K562 (cell line): Measurements from ENCODE around the gene MSS51. TPM values are rescaled to one million over a fixed set of nuclear protein-coding genes. Genes with fewer than 3 reads are reported as not detected.

Experiments
- ATAC-seq: fragments of 200-7000 bp; cut with Tn5 transposase; 3 replicates; pipeline ENCODE4 v1.9.1; 2020; ENCODE audit warnings: moderate library complexity
- BruUV-seq: library from RNA; stranded (reverse); fragments of 400-500 nt; replicated peaks from 2 replicates; lab custom pipeline; 2021; lab: Mats Ljungman, UMichigan
- CTCF ChIA-PET: fragments of 300-600 bp; formaldehyde crosslinking; extraction: SDS; loops from one replicate; lab custom pipeline; 2021; ENCODE audit warnings: low intra/inter-chr PET ratio; lab: Yijun Ruan, JAX
- POLR2A ChIA-PET: fragments of 300-600, 350-650 bp; sonication (Branson Sonifier 250); formaldehyde crosslinking; extraction: SDS; loops from one replicate; lab custom pipeline; 2021; ENCODE audit warnings: antibody characterized with exemption, inconsistent platforms; lab: Yijun Ruan, JAX
- DNase-seq, 4 experiments: peaks; one replicate each; pipeline versions ENCODE4 v3.0.0 to v3.0.0-alpha.2; 2011 to 2018; ENCODE audit warnings: low spot score in 3 of 4, mixed read lengths in 3 of 4; ENCODE audit errors: extremely low read depth in 1 of 4
- FAIRE-seq: peaks from 2 replicates; lab custom pipeline; 2011; peaks lifted over from hg19 to GRCh38; lab: Jason Lieb, UNC
- H2AFZ ChIP-seq: 2 replicates; pipeline ENCODE4 v1.6.0; 2011; ENCODE audit warnings: low read depth, low read length, control low read depth, inconsistent platforms
- H3K27ac ChIP-seq: fragments of 200-600 bp; 3 replicates; pipeline ENCODE4 v1.8.0; 2011; ENCODE audit warnings: low read depth, mild to moderate bottlenecking, control low read depth, inconsistent platforms, low read length, moderate library complexity, mixed read lengths; ENCODE audit errors: extremely low read depth
- H3K27me3 ChIP-seq, 2 experiments: fragments of 300-600 bp in 1 of 2; 2 replicates in 1 of 2; 3 replicates in 1 of 2; pipeline versions ENCODE4 v1.6.0 to v1.8.0; 2011; ENCODE audit warnings: inconsistent platforms in 2 of 2, low read length in 2 of 2, mild to moderate bottlenecking in 1 of 2, mixed read lengths in 1 of 2, moderate library complexity in 1 of 2; ENCODE audit not compliant: control insufficient read depth in 2 of 2, insufficient read depth in 2 of 2
- H3K36me3 ChIP-seq: fragments of 300-600 bp; 3 replicates; pipeline ENCODE4 v1.8.0; 2011; ENCODE audit warnings: mild to moderate bottlenecking, low read length, inconsistent platforms; ENCODE audit not compliant: control insufficient read depth, insufficient read depth
- H3K4me1 ChIP-seq, 2 experiments: fragments of 200-600 bp in 1 of 2; replicated peaks in 1 of 2; 2 replicates in 1 of 2; 3 replicates in 1 of 2; pipeline versions ENCODE4 v1.5.1 to v1.8.0; 2011; ENCODE audit warnings: inconsistent platforms in 2 of 2, low read length in 2 of 2, mild to moderate bottlenecking in 1 of 2, mixed read lengths in 1 of 2, moderate library complexity in 1 of 2; ENCODE audit not compliant: control insufficient read depth in 2 of 2, insufficient read depth in 2 of 2
- H3K4me2 ChIP-seq: 2 replicates; pipeline ENCODE4 v1.6.1; 2011; ENCODE audit warnings: low read length, control low read depth, inconsistent platforms, mixed read lengths; ENCODE audit not compliant: insufficient read depth
- H3K4me3 ChIP-seq: fragments of 200-600 bp; sonication (generic), shearing (Covaris generic); 2 replicates; pipeline ENCODE4 v1.5.1; 2016; ENCODE audit warnings: control low read depth, inconsistent platforms
- H3K79me2 ChIP-seq: fragments of 200-600 bp; 3 replicates; pipeline ENCODE4 v1.8.0; 2011; ENCODE audit warnings: low read length, inconsistent platforms; ENCODE audit not compliant: control insufficient read depth, insufficient read depth
- H3K9ac ChIP-seq, 2 experiments: 2 replicates each; pipeline versions ENCODE4 v1.6.0 to v1.6.1; 2011; ENCODE audit warnings: low read depth in 2 of 2, low read length in 2 of 2, control low read depth in 1 of 2, inconsistent platforms in 1 of 2, mild to moderate bottlenecking in 1 of 2, mixed read lengths in 1 of 2; ENCODE audit not compliant: insufficient read depth in 1 of 2
- H3K9me1 ChIP-seq: one replicate; pipeline ENCODE4 v1.6.0; 2011; ENCODE audit warnings: inconsistent platforms, mild to moderate bottlenecking, low read length, moderate library complexity; ENCODE audit not compliant: control insufficient read depth, insufficient read depth
- H3K9me3 ChIP-seq: replicated peaks from 2 replicates; pipeline ENCODE4 v1.5.1; 2011; ENCODE audit warnings: low read depth, low read length, inconsistent platforms; ENCODE audit not compliant: control insufficient read depth, insufficient read depth
- H4K20me1 ChIP-seq: replicated peaks from 2 replicates; pipeline ENCODE4 v1.6.1; 2011; ENCODE audit warnings: low read length, inconsistent platforms, mixed read lengths; ENCODE audit not compliant: control insufficient read depth, insufficient read depth
- DDX20 ChIP-seq: fragments of 450-650 bp; IDR thresholded peaks from 2 replicates; pipeline ENCODE4 v1.6.1; 2016; ENCODE audit warnings: missing genetic modification characterization, low read depth, mild to moderate bottlenecking, missing compliant biosample characterization, moderate library complexity
- E2F6 ChIP-seq, 2 experiments: IDR thresholded peaks; 2 replicates each; pipeline ENCODE4 v1.6.1; 2011; ENCODE audit warnings: borderline replicate concordance in 1 of 2, control low read depth in 1 of 2, low read depth in 1 of 2, low read length in 1 of 2, mild to moderate bottlenecking in 1 of 2, mixed read lengths in 1 of 2, moderate library complexity in 1 of 2; ENCODE audit not compliant: insufficient read depth in 1 of 2, insufficient read length in 1 of 2, poor library complexity in 1 of 2, severe bottlenecking in 1 of 2; ENCODE audit errors: extremely low read depth in 1 of 2
- HDAC8 ChIP-seq: fragments of 450-650 bp; IDR thresholded peaks from 2 replicates; pipeline ENCODE4 v1.6.1; 2016; ENCODE audit warnings: mild to moderate bottlenecking, missing genetic modification characterization, moderate library complexity, missing compliant biosample characterization
- HMG20A ChIP-seq: fragments of 450-650 bp; formaldehyde crosslinking; conservative IDR thresholded peaks from 2 replicates; pipeline ENCODE4 v1.4.0; 2020; ENCODE audit warnings: mild to moderate bottlenecking, mixed read lengths
- MAFK ChIP-seq: IDR thresholded peaks from 2 replicates; pipeline ENCODE4 v1.6.1; 2011; ENCODE audit warnings: low read length, improper control_type of control experiment
- MTA1 ChIP-seq: fragments of 450-650 bp; IDR thresholded peaks from 2 replicates; pipeline ENCODE4 v1.6.1; 2017; ENCODE audit warnings: borderline replicate concordance
- MTF1 ChIP-seq: fragments of 250-450 bp; sonication (Bioruptor Pico); IDR thresholded peaks from 2 replicates; pipeline ENCODE4 v1.9.0; 2021; ENCODE audit warnings: moderate library complexity, mild to moderate bottlenecking, inconsistent platforms, borderline replicate concordance
- RBM25 ChIP-seq: fragments of 200-400 bp; formaldehyde crosslinking; IDR thresholded peaks from 2 replicates; pipeline ENCODE4 v1.6.1; 2018; ENCODE audit warnings: low read length, low read depth, moderate library complexity; ENCODE audit not compliant: severe bottlenecking
- RHOXF2B ChIP-seq: fragments of 250-450 bp; sonication (Bioruptor Pico); conservative IDR thresholded peaks from 2 replicates; pipeline ENCODE4 v1.5.1; 2021
- RNF2 ChIP-seq: sonication (generic); IDR thresholded peaks from 2 replicates; pipeline ENCODE4 v1.6.1; 2016
- SAFB ChIP-seq: fragments of 200-400 bp; formaldehyde crosslinking; IDR thresholded peaks from 2 replicates; pipeline ENCODE4 v1.6.1; 2017; ENCODE audit warnings: low read depth, low read length, borderline replicate concordance
- TBP ChIP-seq: optimal IDR thresholded peaks from 2 replicates; pipeline ENCODE3; 2011; ENCODE audit warnings: low read depth, low read length, improper control_type of control experiment
- TCF7 ChIP-seq: sonication (generic); IDR thresholded peaks from 2 replicates; pipeline ENCODE4 v1.6.1; 2016; ENCODE audit warnings: antibody characterized with exemption, borderline replicate concordance
- VEZF1 ChIP-seq: fragments of 200-800 bp; sonication (Bioruptor generic); IDR thresholded peaks from 2 replicates; pipeline ENCODE4 v1.6.1; 2017; ENCODE audit warnings: missing genetic modification characterization, missing compliant biosample characterization
- XRCC4 ChIP-seq: IDR thresholded peaks from one replicate; pipeline ENCODE4 v1.6.1; 2011; ENCODE audit not compliant: insufficient read depth, insufficient read length; ENCODE audit errors: extremely low read depth
- ZFX ChIP-seq: sonication (generic); formaldehyde crosslinking; IDR thresholded peaks from 2 replicates; pipeline ENCODE4 v1.8.0; 2022; ENCODE audit warnings: mild to moderate bottlenecking, missing genetic modification reagents, moderate library complexity
- ZNF408 ChIP-seq: fragments of 250-450 bp; sonication (Bioruptor Pico); IDR thresholded peaks from 2 replicates; pipeline ENCODE4 v1.4.0; 2020; ENCODE audit warnings: low read depth, mild to moderate bottlenecking, moderate library complexity
- ZNF445 ChIP-seq: fragments of 250-450 bp; sonication (Bioruptor Pico); IDR thresholded peaks from 2 replicates; pipeline ENCODE4 v1.4.0; 2020; ENCODE audit warnings: low read depth, mild to moderate bottlenecking, moderate library complexity
- ZNF699 ChIP-seq: fragments of 250-450 bp; sonication (Bioruptor Pico); IDR thresholded peaks from 2 replicates; pipeline ENCODE4 v1.8.0; 2021; ENCODE audit warnings: mild to moderate bottlenecking, moderate library complexity; ENCODE audit not compliant: insufficient replicate concordance
- in situ Hi-C: fragments of 300-500 bp; cut with MboI; formaldehyde crosslinking; loops from 4 replicates; pipeline ENCODE4 v1.15.0; 2018; ENCODE audit warnings: inconsistent platforms, mixed read lengths
- intact Hi-C: fragments of 100-400 bp; cut with micrococcal nuclease; formaldehyde crosslinking; loops from 2 replicates; pipeline ENCODE4 v1.14.2; 2022
- polyA plus RNA-seq, 8 experiments: library from polyadenylated mRNA; depleted of rRNA in 4 of 8; stranded (reverse) in 5 of 8; unstranded in 3 of 8; fragments of >200 nt; fragmentation: Nextera tagmentation in 2 of 8; fragmentation: Illumina TruSeq in 1 of 8; extraction: Ambion mirVana in 2 of 8; extraction: Trizol in 1 of 8; gene quantifications; 2 replicates each; pipeline versions ENCODE4 v1.2.1 to v1.2.3, GENCODE V29; 2011 to 2014; ENCODE audit warnings: inconsistent platforms in 1 of 8, missing spikeins in 1 of 8
- total RNA-seq, 7 experiments: library from RNA; depleted of rRNA in 6 of 7; stranded (reverse); fragments of >200 nt in 6 of 7; fragmentation: Illumina TruSeq in 2 of 7; extraction: Trizol in 2 of 7; gene quantifications; 2 replicates each; pipeline versions ENCODE4 v1.2.1 to v1.2.3, GENCODE V29; 2011 to 2021; ENCODE audit warnings: low replicate concordance in 1 of 7

Gene MSS51
- total and polyA plus RNA-seq, 9 of the 15 experiments (the other 6 are each of a cell fraction or from before 2014, with no cell fraction given): 0.28 to 1.8 (median 1.2) TPM

GRCh38 chr10:73423309-73423708 is 10.1 kb downstream of the MSS51 start:
- no peak for ATAC-seq
- FAIRE-seq: no peak
- Histone ChIP-seq H3K79me2 (no peaks in the 10 kb centered on the region), H2AFZ (no peak overlapping the region), H3K36me3 (peaks cover 16% of the 10 kb centered on the region; the same call in 2 of the 3 replicates), H3K27me3 (no peaks in the 10 kb centered on the region), H3K4me3 (no peak overlapping the region), H3K4me2 (no peak overlapping the region), H3K4me1 (peaks cover 0 to 5% of the 10 kb centered on the region in 2 experiments; a peak in 2 of 5 replicates), H3K9me3 (no peaks in the 10 kb centered on the region), H3K9ac (no peak overlapping the region), H3K9me1 (no peaks in the 10 kb centered on the region), H3K27ac (no peak overlapping the region), H4K20me1 (no peaks in the 10 kb centered on the region)
- no TSS peak for BruUV-seq
- intact Hi-C loops: no loop called here
- no peak for DNase-seq
- ChIA-PET POLR2A (interaction anchor here (0.7 to 1.5 kb wide), 2 partner anchors 8 to 10 kb away, joined by 3 to 5 read pairs; no protein-coding TSS in a partner anchor), CTCF (no interaction called here)
- in situ Hi-C loops: no loop called here
- no peak for TF ChIP-seq RBM25
- TF ChIP-seq ZNF445 (CRISPR knock-in tag): no peak
- TF ChIP-seq ZFX: no peak
- no peak for TF ChIP-seq DDX20 (tag)
- no peak for TF ChIP-seq RNF2
- TF ChIP-seq XRCC4: no peak
- TF ChIP-seq MAFK: no peak
- TF ChIP-seq TBP: no peak
- TF ChIP-seq HDAC8: no peak
- TF ChIP-seq VEZF1 (CRISPR knock-in tag): no peak
- TF ChIP-seq ZNF408 (CRISPR knock-in tag): no peak
- no peak for TF ChIP-seq MTA1
- no peak for TF ChIP-seq HMG20A
- TF ChIP-seq ZNF699 (CRISPR knock-in tag): no peak
- TF ChIP-seq SAFB: no peak
- TF ChIP-seq RHOXF2B (CRISPR knock-in tag): no peak
- TF ChIP-seq TCF7: no peak
- TF ChIP-seq MTF1 (CRISPR knock-in tag): no peak
- no peak for TF ChIP-seq E2F6 (IDR thresholded peaks at IDR 0.05; ENCODE audit: borderline replicate concordance in 1 of 2, extremely low read depth in 1 of 2, insufficient read depth in 1 of 2, insufficient read length in 1 of 2, low read depth in 1 of 2, low read length in 1 of 2, poor library complexity in 1 of 2, severe bottlenecking in 1 of 2)
